Right ventricle myocardium superior (tissue), 1 donor: ENCODE data around the gene TNFRSF1A. TPM values are rescaled to one million over a fixed set of nuclear protein-coding genes. Genes with fewer than 3 reads are reported as not detected.
"Not testable (repeated sequence)": the region's sequence is repeated elsewhere in the genome, so short reads cannot be mapped to it uniquely, and the experiment has no call there.

ENCODE experiments used
- ATAC-seq: fragments of 200-7000 bp; cut with Tn5 transposase; one replicate; pipeline ENCODE4 v1.9.1; 2020; ENCODE audit warnings: mild to moderate bottlenecking; ENCODE audit not compliant: poor library complexity
- DNase-seq: peaks from one replicate; pipeline ENCODE4 v3.0.0-alpha.2; 2020
- intact Hi-C: fragments of 100-400 bp; cut with DNase I; formaldehyde crosslinking; loops from one replicate; pipeline ENCODE4 v1.11.2; 2022
- total RNA-seq: library from RNA; stranded (reverse); fragmentation: NEBNext Ultra II Directional; extraction: Animal tissue kit (Norgen Biotek cat#: 25700); gene quantifications from one replicate; pipeline ENCODE4 v1.2.1, GENCODE V29; 2021
- donor health status: DM: no; HTN: yes; CAD: no; lungs with severe emphysema.

Gene TNFRSF1A
- total RNA-seq, 1 donor from 2014 or later = 47.9 TPM

DNA sequence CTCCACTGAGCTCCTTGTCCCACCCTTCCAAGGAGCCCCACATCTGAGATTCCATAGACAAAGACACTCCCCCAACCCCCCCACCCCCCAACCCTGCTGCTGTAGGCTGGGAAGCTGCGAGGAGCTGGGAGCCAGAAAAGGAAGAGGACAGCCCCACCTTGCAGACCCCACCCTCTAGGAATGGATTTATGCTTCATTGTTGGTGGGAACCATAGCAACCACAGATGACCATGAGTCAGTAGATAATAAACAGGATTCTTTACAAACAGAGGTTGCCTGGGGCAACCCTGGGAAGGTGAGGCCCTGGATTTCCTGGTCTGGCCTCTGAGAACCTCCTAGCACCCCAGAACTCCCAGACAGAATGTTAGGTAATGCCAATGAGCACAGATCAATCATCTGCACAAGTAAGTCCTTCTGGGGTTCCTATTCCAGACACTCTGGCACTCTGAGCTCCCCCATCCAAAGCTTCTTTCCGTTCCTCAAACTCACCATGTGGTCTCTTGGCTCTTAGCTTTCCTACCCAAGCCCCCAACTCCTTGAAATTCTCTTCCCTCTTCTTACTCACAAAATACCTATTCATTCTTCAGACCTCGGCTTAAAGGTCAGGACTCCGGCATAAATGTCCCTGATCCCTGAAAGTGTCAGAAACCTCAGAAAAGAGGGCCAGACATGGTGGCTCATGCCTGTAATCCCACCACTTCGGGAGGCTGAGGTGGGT is 46.6 kb downstream of the TNFRSF1A start:
- no peak for DNase-seq
- ATAC-seq = peak; percentile 76
- intact Hi-C loops = no loop called here

DNA sequence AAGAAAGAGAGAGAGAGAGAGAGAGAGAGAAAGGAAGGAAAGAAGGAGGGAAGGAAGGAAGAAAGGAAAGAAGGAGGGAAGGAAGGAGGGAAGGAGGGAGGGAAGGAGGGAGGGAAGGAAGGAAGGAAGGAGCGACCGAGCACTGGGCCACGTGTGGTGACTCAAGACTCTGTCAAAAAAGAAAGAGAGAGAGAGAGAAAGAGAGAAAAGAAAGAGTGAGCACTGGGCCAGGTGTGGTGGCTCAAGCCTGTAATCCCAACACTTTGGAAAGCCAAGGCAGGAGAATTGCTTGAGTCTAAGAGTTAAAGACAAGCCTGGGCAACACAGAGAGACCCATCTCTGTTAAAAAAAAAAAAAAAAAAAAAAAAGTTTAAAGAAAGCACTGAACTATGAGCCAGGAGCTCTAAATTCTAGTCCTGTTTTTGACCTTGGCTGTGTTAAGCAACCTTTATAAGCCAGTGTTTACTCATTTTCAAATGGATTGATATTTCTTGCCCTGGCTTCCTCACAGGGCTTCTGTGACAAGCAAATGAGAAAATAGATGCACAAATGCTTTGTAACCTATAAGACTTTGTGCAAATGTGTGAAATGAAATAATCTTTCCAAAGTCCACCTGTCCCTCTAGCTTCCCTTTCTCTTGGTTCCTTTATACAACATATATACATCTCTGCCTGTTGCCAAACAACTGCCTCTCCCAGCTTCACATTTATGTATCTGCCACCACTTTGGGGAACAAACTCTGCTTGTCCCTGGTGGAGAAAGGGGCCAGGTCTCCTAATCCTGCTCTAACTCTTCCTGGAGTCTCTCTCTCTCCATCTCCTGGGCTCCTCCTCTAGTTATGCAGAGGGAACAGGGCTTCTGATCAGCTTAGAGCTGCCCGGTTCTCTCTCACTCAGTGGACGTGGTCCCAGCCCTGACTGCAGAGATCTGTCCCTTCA is 47.5 kb downstream of the TNFRSF1A start:
- ATAC-seq = peak; percentile 45
- intact Hi-C loops = no loop called here

DNA sequence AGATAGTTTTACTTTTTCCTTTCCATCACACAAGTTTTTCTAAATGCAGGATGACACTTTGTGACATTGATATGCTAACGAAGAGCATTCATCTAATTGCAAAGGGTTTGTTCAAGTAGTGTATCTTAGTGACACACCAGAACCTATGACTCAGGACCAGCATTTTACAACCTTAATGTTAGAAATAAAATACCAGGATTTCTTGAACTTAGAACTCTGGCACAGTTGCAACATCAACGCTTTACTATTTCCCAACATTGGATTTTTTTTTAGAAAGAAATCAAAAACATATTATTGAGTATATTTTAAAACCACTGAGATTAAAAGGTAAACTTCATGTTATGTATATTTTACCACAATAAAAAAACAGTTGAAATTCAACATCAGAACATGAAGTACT is 49.3 kb downstream of the TNFRSF1A start:
- no peak for DNase-seq
- intact Hi-C loops = no loop called here
- ATAC-seq = no peak

More for the DNA sequence above, 47.5 kb downstream of the TNFRSF1A start:
- DNase-seq = no peak

DNA sequence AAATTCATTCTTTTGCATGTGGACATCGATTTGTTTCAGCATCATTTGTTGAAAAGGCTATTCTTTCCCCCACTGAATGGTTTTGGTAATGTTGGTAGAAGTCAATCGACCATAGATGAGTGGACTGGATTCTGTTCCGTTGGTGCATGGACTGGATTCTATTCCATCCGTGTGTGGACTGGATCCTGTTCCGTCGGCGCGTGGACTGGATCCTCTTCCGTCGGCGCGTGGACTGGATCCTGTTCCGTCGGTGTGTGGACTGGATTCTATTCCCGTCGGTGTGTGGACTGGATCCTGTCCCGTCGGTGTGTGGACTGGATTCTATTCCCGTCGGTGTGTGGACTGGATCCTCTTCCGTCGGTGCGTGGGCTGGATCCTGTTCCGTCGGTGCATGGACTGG is 52.0 kb downstream of the TNFRSF1A start:
- ATAC-seq, intact Hi-C loops, DNase-seq: not testable (repeated sequence)

DNA sequence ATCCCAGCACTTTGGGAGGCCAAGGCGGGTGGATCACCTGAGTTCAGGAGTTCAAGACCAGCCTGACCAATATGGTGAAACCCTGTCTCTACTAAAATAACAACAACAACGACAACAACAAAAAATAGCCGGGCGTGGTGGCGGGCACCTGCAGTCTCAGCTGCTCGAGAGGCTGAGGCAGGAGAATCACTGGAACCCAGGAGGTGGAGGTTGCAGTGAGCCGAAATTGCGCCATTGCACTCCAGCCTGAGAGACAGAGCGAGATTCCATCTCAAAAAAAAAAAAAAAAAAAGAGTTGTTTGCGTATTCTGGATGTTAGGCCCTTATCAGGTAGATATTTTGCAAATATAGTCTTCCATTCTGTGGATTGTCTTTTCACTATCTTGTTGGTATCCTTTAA is 52.8 kb downstream of the TNFRSF1A start:
- intact Hi-C loops, ATAC-seq, DNase-seq: not testable (repeated sequence)

DNA sequence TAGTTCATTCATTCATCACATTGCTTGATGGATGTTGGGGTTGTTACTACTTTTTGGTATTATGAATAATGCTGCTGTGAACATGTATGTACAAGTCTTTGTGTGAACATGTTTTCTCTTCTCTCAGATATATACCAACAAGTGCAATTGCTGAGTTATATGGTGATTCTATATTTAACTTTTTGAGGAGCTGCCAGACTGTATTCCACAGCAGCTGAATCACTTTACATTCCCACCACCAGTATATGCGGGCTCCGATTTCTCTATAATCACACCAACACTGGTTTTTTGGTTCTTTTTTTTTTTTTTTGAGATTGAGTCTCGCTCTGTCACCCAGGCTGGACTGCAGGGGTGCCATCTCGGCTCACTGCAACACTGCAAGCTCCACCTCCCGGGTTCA is 53.6 kb downstream of the TNFRSF1A start:
- ATAC-seq (no peak), DNase-seq (no peak)
- intact Hi-C loops = no loop called here

DNA sequence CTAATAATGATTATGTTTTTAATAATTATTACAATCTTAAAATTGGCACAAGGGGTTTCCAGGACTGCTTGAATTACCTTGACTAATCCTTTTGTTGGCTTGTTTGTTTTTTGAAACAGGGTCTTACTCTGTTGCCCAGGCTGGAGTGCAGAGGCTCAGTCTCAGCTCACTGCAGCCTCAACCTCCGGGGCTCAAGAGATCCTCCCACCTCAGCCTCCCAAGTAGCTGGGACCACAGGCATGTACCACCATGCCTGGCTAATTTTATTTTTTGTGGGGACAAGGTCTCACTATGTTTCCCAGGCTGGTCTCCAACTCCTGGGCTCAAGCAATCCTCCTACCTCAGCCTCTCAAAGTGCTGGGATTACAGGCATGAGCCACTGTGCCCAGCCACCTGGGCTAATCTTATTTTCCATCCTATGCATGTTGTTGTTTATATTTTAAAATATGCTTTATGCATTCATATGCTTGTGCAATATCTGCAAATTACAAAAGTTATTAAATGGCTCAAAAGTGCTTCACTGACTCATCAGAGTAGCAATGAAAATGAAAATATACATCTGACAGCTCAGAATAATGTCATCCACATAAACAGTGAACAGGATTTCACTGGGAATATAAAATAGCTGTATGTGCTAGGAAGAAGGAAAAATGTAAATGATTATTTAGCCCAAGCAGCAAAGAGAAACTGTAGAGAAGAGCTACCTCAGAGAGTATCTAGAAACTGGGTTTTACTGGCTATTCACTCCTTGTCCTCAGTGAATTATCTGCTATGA is 56.2 kb downstream of the TNFRSF1A start:
- ATAC-seq (no peak), DNase-seq (no peak)
- intact Hi-C loops = loop anchor here (2.0 kb wide), 1 partner anchor 223 kb away; no protein-coding TSS in a partner anchor

DNA sequence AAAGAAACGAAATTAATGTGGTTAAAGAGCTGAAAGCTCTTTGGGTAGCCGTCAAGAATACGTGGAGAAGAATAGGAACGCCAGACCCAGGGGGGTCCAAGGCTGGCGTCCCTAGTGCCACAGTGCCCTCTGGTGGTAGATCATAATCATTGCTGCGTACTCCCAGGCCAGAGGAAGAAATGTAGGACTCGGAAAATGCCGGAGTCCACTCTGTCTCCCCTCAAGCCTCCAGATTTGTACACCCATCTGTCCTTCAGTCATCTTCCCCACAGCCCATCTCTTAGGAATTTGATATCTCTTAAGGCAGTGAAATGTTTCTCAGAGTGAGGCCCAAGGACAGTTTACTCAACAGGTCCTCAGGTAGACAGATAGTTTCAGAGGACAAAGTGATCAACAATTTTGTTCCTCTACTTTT is 56.8 kb downstream of the TNFRSF1A start:
- intact Hi-C loops = loop anchor here (2.0 kb wide), 1 partner anchor 222 kb away; no protein-coding TSS in a partner anchor
- DNase-seq (no peak), ATAC-seq (peak; percentile 93)

DNA sequence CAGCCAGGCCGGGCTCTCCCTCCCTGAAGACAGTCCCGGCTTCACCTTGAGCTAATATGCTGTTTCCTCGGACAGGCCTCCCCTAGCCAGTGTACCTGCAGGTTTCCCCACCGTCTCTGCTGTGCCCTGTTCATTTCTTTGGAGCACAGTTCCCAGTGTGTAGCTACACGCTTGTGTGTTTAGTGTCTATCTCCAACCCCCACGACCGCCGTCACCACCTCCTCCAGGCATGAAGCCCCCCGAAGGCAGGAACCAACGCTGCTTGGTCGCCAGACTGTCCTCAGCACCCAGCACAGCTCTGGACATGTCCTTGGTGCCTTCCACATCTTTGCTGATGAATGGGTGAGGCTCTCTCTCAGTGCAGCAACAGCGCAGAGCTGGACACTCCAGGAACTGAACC is 57.6 kb downstream of the TNFRSF1A start:
- intact Hi-C loops = loop anchor here (2.0 to 5.0 kb wide), 2 partner anchors 221 to 297 kb away; no protein-coding TSS in a partner anchor
- DNase-seq = no peak
- no peak for ATAC-seq

DNA sequence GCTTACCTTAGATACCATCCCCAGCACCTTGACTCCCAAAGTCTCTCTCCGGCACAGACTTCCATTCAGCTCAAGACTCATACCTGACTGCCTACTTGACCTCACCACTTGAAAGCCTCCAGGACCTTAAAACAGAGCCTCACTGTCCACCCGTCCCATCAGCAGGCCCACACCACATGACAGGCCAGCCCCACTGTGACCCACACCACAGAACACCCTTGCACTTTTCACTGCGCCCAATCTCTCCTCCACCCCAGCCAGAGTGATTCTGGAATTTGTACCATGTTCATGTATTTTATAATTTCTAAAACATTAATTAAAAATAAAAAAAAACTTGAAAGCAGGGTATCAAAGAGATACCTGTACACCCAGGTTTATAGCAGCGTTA is 59.4 kb downstream of the TNFRSF1A start:
- DNase-seq = no peak
- intact Hi-C loops = loop anchor here (5.0 kb wide), 1 partner anchor 295 kb away; no protein-coding TSS in a partner anchor
- ATAC-seq = no peak

DNA sequence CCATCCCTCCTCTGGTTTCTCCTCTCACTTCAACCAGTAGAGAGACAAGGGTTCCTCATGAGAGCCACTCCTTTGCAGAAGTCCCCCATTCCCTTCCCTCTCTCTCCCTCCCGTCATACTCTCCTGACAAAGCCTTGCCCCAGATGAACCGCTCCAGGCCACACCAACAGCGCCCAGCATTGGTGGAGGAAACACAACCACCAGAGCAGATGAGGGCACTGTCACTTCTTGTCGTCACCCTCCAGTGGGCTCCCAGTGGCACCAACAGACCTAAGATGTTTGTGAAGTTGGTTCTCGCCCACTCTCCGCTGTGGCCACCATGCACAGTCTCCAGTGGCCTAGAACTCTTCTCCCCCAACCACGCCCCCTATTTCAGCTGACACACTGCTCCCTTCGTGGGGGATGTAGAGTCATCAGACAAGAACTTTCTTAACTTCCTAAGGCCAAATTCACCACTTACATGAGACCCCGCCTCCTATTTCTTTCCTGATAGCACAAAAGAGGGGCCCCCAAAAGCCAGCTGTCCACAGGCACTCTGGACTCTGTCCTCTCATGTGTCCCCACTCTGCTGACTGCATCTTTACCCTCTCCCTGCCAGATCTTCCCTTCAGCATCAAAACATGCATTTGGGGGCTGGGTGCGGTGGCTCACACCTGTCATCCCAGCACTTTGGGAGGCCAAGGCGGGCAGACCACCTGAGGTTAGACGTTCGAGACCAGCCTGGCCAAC is 60.6 kb downstream of the TNFRSF1A start:
- no peak for ATAC-seq
- no peak for DNase-seq
- intact Hi-C loops = loop anchor here (5.0 kb wide), 1 partner anchor 294 kb away; no protein-coding TSS in a partner anchor

DNA sequence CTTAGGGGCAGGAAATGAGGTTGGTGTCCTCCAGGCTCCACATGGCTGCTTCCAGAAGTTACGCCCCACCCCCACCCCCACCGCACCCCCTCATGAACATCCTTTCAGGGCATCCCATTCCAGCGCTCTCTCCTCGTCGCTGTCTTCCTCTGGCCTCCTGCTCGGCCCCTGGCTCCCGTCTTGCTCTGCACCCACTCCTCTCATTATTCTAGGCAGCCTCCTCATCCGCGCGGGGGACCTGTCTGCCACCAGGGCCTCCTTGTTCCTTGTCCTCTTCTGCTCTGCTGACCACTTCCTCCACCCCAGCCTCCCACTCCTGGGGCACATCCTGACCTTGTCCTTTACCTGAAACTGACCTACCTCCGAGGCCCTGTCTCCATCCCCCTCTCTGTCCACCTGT is 61.2 kb downstream of the TNFRSF1A start:
- ATAC-seq (no peak), DNase-seq (no peak)
- intact Hi-C loops = loop anchor here (5.0 kb wide), 1 partner anchor 293 kb away; no protein-coding TSS in a partner anchor

DNA sequence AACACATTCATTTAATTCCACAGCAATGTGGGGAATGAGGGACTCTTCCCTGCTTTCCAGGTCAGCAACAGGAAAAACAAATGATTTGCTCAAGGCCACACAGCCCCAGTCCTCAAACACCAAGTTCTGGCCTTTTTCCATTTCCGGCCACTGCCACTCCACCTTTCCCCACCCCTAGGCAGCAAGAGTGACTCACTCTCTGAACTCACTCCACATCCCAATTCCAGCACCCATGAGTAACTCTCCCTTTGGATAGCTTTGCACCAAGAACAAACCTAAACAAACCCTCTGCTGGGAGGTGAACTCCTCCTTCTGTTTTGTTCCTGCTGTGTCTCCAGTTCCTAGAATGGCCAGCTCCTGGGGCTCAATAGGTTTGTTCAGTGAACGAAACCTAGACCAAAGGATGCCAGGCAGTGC is 61.8 kb downstream of the TNFRSF1A start:
- intact Hi-C loops = loop anchor here (5.0 kb wide), 1 partner anchor 293 kb away; no protein-coding TSS in a partner anchor
- ATAC-seq (no peak), DNase-seq (no peak)

DNA sequence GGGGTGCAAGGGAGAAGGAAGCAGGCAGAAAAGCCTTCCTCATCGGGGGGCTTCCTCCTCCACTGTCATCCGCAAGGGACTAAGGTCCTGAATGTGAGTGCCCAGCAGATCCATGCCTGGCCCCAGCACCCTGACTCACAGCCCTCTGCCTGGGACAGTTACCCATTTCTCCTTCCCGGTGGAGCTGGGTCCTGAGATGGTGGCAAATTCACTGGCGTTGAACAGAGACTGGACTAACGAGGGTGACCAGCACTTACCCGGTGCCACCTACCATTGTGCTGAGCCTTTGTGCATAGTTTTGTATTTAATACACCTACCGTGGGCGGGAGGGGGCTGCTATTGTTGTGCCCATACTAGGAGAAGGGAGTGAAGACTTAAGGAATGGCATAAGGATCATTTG is 62.2 kb downstream of the TNFRSF1A start:
- no peak for ATAC-seq
- no peak for DNase-seq
- intact Hi-C loops = loop anchor here (2.0 to 5.0 kb wide), 2 partner anchors 85 to 292 kb away; no protein-coding TSS in a partner anchor

DNA sequence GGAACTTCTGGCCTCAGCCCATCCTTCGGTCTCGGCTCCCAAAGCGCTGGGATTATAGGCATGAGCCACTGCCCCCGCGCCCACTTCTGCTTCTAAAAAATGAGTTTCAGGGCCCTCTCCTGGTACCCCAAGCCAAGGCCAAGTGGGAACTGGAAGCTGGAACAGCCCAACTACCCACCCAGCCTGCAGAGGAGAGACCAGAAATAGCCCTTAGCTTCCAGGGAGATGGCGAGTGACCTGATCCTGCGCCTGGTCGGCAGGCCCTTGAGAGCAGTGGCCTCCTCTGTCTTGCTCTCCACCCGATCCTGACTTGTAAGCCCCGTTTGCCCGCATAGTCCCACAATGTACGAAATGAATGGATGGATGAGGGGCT is 62.6 kb downstream of the TNFRSF1A start:
- intact Hi-C loops = loop anchor here (2.0 kb wide), 1 partner anchor 84 kb away; no protein-coding TSS in a partner anchor
- DNase-seq = no peak
- no peak for ATAC-seq
